Osteocyte (in vitro differentiated cells): Measurements from ENCODE around the gene TMEM270. TPM values are rescaled to one million over a fixed set of nuclear protein-coding genes. Genes with fewer than 3 reads are reported as not detected.

Experiments
- DNase-seq: peaks from one replicate; pipeline ENCODE4 v3.0.0; 2021; ENCODE audit warnings: mixed read lengths; ENCODE audit not compliant: unreplicated experiment; ENCODE audit errors: extremely low spot score
- H3K27ac Mint-ChIP-seq: one replicate; pipeline ENCODE4 v1.8.0; 2021; ENCODE audit warnings: mild to moderate bottlenecking, mixed read lengths; ENCODE audit not compliant: unreplicated experiment
- H3K27me3 Mint-ChIP-seq: one replicate; pipeline ENCODE4 v1.8.0; 2021; ENCODE audit warnings: mixed read lengths; ENCODE audit not compliant: unreplicated experiment
- H3K36me3 Mint-ChIP-seq: one replicate; pipeline ENCODE4 v1.8.0; 2021; ENCODE audit warnings: mixed read lengths; ENCODE audit not compliant: unreplicated experiment
- H3K4me1 Mint-ChIP-seq: one replicate; pipeline ENCODE4 v1.8.0; 2021; ENCODE audit warnings: mixed read lengths; ENCODE audit not compliant: unreplicated experiment
- H3K4me3 Mint-ChIP-seq: one replicate; pipeline ENCODE4 v1.8.0; 2021; ENCODE audit warnings: mild to moderate bottlenecking, moderate library complexity, mixed read lengths; ENCODE audit not compliant: unreplicated experiment
- H3K9me3 Mint-ChIP-seq: one replicate; pipeline ENCODE4 v1.8.0; 2021; ENCODE audit warnings: mixed read lengths; ENCODE audit not compliant: unreplicated experiment
- CTCF ChIP-seq: fragments of 200-600 bp; sonication (generic); IDR thresholded peaks from 2 replicates; pipeline ENCODE4 v1.5.0; 2021; ENCODE audit warnings: antibody characterized with exemption, mild to moderate bottlenecking, moderate library complexity
- total RNA-seq: library from RNA; stranded (reverse); gene quantifications from 2 replicates; pipeline ENCODE4 v1.2.1, GENCODE V29; 2021

The TMEM270 gene
- total RNA-seq, 1 donor from 2014 or later = not detected

GRCh38 chr7:73905360-73905759 lies 44.4 kb downstream of the TMEM270 start:
- Mint-ChIP-seq H3K4me1 (peaks cover 31% of the 10 kb centered on the region), H3K27ac (no peak overlapping the region), H3K9me3 (no peaks in the 10 kb centered on the region), H3K36me3 (no peaks in the 10 kb centered on the region), H3K27me3 (no peaks in the 10 kb centered on the region), H3K4me3 (no peak overlapping the region)
- no peak for DNase-seq
- no peak for TF ChIP-seq CTCF

- H3K4me1 Mint-ChIP-seq = peaks cover 18% of the 10 kb centered on the region
- no peaks in the 10 kb centered on the region for H3K9me3 Mint-ChIP-seq
- no peak for TF ChIP-seq CTCF
- H3K36me3 Mint-ChIP-seq = no peaks in the 10 kb centered on the region
- H3K27me3 Mint-ChIP-seq = no peaks in the 10 kb centered on the region
- H3K4me3 Mint-ChIP-seq = no peak overlapping the region
- H3K27ac Mint-ChIP-seq = no peak overlapping the region
- DNase-seq = no peak
These were observed 45.9 kb downstream of the TMEM270 start for GRCh38 chr7:73906874-73907273.

- H3K27ac Mint-ChIP-seq = no peak overlapping the region
- no peak for DNase-seq
- H3K4me3 Mint-ChIP-seq = no peak overlapping the region
- peaks cover 17% of the 10 kb centered on the region for H3K4me1 Mint-ChIP-seq
- TF ChIP-seq CTCF = no peak
- H3K9me3 Mint-ChIP-seq = no peaks in the 10 kb centered on the region
- H3K27me3 Mint-ChIP-seq = no peaks in the 10 kb centered on the region
- no peaks in the 10 kb centered on the region for H3K36me3 Mint-ChIP-seq
These were observed 46.7 kb downstream of the TMEM270 start for GRCh38 chr7:73907554-73908122.

- Mint-ChIP-seq H3K4me1 (peaks cover 17% of the 10 kb centered on the region), H3K36me3 (no peaks in the 10 kb centered on the region), H3K4me3 (no peak overlapping the region), H3K27ac (no peak overlapping the region), H3K27me3 (no peaks in the 10 kb centered on the region), H3K9me3 (no peaks in the 10 kb centered on the region)
- no peak for DNase-seq
- TF ChIP-seq CTCF = no peak
These were observed 47.2 kb downstream of the TMEM270 start for GRCh38 chr7:73908123-73908611.

- TF ChIP-seq CTCF = no peak
- no peak for DNase-seq
- H3K27me3 Mint-ChIP-seq = no peaks in the 10 kb centered on the region
- no peaks in the 10 kb centered on the region for H3K36me3 Mint-ChIP-seq
- peaks cover 17% of the 10 kb centered on the region for H3K4me1 Mint-ChIP-seq
- H3K9me3 Mint-ChIP-seq = no peaks in the 10 kb centered on the region
- no peak overlapping the region for H3K27ac Mint-ChIP-seq
- no peak overlapping the region for H3K4me3 Mint-ChIP-seq
These were observed 48.3 kb downstream of the TMEM270 start for GRCh38 chr7:73909051-73909941.
